Inflammatory macrophage (primary cell): ENCODE data around the gene IFNAR1.
"Not testable (repeated sequence)": the region's sequence is repeated elsewhere in the genome, so short reads cannot be mapped to it uniquely, and the experiment has no call there.

Experiments
- DNase-seq, 2 donors: peaks; one replicate each; pipeline ENCODE4 v3.0.0-alpha.2; 2020 to 2022

Gene IFNAR1

DNA sequence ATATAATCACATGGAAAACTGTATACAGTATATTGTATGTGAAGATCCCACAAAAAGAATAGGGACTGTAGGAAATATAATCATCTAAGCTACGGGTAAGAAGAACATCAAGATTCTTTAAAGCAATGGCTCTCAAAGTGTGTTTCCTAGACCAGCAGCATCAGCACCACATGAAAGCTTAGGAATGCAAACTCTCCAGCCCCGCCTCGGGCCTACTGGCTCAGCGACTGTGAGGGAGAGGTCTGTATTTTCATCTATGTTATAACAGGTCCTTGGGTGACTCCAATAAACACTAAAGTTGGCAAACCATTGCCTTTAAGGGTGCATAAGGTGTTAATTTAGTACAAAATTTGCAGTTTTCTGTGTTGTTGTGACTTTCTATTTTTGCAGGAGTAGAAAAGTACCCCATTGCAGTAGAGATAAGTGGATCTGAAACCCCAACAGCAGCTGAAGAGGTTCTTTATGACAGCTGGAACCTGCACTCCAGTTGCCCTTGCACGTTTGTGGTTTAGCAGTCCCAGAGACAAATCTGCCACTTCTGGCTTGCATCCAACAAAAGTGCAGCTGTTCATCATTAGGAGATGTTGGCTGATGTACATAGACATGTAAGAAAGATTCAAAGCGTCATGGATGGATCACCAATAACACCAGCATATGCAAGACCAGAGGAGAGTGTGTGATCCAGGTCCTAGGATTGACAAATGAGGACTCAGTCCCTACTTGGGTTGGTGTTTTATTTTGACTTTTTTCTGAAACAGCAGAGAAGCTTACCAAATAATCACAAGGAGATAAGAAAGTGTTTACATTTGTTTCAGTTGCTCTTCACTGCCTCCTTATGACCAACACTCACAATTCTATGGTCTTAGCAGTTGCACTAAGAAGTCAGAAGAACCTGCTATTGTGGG, 15.9 kb upstream of the IFNAR1 start:
- DNase-seq: no peak

DNA sequence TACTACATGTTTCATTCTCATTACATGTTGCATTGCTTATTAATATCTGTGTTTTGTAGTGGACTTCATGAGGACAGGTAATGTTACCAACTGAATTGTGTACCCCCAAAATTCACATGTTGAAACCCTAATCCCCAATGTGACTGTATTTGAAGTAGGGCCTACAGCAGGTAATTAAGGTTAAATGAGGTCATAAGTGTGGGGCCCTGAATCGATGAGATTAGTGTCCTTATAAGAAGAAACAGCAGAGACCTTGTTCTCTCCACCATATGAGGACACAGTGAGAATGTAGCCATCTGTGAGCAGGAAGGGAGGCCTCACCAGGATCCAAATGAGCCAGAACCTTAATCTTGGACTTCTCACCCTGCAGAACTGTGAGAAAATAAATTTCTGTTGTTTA, 15.0 kb upstream of the IFNAR1 start:
- DNase-seq: no peak

DNA sequence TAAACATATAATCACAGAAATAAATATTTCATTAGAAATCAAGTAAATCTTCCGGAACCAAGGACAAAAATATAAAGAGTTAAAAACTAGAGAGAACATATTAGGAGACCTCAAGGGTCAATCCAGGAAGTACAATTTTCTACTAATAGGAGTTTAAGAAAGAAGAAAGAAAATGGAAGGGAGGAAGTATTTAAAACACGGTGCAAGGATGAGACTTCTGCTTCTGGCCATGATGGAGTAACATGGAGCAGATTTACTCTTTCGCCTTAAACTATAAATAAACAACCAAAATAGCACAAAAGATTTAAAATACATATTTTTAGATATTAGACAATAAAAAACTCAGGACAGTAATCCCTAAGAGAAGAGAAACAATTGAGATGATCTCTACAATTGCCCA, 12.6 kb upstream of the IFNAR1 start:
- peak in 1 of 2 donors; percentile 35 for DNase-seq

DNA sequence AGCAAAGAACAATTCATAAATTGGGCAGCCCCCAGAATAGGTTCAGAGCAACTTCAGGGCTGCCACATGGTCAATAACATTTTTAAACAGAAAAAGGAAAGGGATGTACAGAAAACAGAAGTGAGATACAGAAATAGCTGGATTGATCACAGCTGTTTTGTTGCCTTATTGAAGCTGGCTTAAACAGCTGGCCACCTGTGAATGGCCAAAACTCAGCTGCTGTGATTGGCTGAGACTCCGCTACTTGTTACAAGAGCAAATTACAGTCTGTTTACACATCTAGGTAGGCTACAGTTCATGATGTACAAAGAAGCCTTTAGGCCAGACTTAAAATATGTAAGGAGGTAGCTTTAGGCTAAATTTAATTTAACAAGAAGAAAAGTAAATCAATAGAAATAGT, 11.6 kb upstream of the IFNAR1 start:
- DNase-seq: no peak

DNA sequence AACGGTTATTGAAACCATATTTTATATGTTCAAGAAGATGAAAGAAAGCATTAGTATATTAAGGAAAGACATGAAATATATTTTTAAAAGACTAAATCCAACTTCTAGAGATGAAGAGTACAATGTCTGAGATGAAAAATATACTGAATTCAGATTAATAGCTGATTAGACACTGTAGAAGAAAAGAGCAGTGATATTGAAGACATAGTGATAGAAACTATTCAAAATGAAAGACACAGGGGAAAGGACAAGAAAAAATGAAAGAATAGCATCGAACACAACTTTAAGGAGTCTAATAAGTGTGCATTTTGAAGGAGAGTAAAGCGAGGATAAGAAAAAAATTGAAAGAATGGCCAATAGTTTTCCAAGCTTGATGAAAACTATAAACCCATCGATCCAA, 11.2 kb upstream of the IFNAR1 start:
- DNase-seq: no peak

DNA sequence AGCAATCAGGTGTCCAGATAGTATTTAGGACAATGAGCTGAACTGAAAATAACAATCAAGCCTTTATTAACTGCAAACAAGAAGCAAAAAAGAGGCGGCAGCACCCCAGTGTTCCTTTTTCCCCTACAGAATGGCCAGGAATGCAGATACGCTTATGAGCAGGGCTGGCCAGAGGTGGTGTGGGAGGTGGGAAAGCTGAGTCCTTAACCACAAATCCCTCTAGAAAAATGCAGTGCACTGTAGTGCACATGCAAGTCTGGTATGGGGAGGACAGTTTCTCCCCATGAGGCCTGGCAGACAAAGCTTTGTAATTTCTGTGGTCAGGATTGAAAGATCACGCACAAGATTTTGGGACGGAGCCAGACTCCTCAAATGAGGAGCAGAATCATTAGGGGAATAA, 10.7 kb upstream of the IFNAR1 start:
- peak in 1 of 2 donors; percentile 54 for DNase-seq

DNA sequence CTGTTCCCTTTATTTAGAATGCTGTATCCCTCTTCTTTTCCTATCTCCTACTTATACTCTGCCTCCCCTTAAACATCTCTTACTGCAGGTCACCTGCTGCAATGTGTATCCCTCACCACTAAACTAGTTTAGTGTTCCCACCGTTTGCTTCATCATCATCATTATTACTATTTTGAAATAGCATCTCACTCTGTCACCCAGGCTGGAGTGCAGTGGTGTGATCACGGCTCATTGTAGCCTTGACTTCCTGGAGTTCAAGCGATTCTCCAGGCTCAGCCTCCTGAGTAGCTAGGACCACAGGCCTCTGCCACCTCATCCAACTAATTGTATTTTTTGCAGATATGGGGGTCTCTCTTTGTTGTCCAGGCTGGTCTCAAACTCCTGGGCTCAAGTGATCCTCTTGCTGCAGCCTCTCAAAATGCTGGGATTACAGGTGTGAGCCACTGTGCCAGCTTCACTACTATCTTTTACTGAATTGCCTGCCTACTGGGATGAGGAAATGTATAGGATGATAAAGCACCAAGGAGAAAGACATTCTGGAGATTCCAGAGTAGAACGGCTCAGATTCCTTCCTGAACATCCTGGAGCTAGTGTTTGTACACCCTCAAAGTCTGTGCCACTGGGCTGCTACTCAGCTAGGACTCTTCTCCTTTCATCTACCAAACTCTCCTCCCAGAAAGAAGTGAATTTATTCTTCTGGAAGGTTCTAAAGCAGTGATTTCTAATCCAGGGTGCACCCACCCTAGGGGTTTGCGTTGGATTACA, 8.6 kb upstream of the IFNAR1 start:
- DNase-seq: peak; percentile 37 to 45

DNA sequence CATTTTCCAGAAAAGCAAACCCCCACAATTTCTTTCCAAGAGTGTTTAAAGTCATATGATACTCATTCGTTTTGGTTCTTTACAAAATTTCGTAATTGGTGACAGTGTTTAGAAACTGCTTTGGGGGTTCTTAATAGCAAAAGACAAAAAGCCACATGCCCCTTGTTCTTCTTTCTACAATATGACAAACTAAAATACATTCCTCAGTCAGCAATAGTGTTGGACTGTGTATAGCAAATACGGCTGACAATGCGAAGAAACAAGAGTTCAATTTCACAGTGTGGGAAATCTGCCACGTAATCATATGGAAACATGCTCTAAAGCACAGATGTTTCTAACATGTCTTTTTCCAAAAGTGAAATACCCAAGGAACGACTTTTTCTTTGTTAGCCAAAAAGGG, 7.6 kb upstream of the IFNAR1 start:
- DNase-seq: peak; percentile 80 to 93

DNA sequence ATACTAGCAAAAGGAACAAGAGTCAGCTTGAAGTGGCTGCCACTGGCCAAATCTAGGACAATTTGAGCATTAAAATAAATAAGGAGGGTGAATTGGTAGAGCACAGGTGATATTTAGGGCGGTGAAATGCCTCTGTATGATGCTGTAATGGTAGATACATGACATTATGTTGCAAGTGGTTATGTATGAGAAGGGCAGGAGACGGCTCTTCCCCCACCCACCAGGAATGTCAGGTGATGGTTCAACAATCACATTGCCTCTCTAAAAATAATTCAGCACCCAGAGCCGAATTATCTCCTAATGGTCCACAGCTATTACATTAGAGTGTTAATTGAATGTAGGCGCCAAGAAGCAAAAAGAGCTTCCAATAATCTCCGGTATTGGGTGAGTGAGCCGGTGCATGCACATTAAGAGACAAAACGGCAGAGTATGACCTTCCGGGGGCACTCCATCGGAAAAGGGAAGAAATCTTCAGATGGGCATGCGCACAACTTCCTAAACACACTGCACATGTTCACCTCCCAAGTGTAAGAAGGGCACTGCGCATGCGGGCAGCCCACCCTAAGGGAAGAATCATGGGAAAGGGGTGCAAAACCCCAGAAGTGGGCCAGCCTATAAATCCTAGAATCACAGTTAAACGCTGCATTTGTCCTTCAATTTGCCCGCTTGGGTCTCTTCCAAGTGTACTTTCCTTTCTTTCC, 6.8 kb upstream of the IFNAR1 start:
- peak; percentile 39 to 72 for DNase-seq

DNA sequence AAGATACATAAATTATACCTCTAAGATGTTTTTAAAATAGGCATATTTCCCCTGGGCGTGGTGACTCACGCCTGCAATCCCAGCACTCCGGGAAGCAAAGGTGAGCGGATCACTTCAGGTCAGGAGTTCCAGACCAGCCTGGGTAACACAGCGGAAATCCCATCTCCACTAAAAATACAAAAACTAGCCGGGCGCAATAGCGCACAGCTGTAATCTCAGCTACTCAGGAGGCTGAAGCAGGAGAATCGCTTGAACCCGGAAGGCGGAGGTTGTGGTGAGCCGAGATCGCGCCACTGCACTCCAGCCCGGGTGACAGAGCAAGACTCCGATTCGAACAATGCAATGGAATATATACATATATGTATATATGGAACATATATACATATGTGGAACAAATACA, 3.8 kb upstream of the IFNAR1 start:
- DNase-seq: not testable (repeated sequence)

DNA sequence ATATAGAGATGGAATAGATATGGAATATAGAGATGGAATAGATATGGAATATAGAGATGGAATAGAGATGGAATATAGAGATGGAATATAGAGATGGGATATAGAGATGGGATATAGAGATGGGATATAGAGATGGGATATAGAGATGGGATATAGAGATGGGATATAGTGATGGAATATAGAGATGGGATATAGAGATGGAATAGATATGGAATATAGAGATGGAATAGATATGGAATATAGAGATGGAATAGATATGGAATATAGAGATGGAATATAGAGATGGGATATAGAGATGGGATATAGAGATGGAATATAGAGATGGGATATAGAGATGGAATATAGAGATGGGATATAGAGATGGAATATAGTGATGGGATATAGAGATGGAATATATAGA, 1.2 kb upstream of the IFNAR1 start:
- not testable (repeated sequence) for DNase-seq

DNA sequence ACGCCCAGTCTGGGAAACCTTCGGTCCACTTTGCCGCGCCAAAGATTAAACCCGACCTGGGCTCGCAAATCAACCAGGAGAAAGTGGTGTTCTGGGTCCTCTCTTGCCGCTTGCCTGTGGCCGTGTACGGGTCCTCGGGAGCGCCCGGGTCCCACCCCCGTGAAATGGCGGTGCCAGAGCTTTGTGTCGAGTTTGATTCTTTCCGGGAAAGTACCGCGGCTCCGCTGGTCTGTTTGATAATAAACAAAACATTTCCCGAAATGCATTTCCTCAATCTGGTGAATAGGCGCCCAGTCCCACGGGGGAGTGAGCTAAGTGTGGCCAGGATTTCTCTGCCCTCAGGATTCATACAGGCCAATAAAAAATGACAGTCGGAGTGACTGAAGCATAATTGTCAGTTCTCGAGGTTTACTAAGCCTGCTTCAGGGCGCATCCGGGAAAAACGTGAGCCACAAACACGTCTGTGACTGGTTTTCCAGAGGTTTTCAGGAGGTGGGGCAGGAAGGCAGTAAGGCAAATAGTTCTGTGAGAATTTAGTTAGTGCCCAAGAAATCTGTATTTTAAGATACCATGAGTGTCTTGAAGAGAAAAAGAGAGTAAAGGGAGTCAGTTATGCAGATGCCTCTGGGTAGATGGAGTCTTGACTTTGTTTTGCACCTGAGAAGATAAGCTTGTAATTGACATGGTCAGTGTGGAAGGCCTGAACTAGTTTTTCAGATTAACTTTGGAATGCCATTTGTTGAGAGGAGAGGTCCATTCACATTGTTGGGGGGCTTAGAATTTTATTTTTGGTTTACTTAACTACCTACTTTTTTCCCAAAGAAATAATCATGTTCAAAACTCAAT, 675 bp downstream of the IFNAR1 start:
- peak; percentile 87 to 91 for DNase-seq

DNA sequence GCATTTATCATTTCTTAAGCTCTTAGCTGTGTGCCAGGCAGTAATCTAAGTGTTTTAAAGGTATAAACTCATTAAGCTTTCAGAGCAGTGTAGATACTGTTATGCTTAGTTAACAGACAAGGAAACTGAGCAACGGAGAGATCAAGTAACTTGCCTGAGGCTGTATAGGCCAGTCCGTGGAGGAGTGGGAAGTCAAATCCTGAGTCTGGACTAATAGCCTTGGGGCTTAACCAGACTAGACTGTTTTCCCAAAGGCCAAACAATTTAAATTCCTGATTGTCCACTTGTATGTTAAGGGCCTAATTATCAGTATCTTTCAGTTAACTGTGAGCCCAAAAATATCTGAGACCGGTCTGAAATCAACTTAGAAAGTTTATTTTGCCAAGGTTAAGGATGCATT, 2.6 kb downstream of the IFNAR1 start:
- no peak for DNase-seq

DNA sequence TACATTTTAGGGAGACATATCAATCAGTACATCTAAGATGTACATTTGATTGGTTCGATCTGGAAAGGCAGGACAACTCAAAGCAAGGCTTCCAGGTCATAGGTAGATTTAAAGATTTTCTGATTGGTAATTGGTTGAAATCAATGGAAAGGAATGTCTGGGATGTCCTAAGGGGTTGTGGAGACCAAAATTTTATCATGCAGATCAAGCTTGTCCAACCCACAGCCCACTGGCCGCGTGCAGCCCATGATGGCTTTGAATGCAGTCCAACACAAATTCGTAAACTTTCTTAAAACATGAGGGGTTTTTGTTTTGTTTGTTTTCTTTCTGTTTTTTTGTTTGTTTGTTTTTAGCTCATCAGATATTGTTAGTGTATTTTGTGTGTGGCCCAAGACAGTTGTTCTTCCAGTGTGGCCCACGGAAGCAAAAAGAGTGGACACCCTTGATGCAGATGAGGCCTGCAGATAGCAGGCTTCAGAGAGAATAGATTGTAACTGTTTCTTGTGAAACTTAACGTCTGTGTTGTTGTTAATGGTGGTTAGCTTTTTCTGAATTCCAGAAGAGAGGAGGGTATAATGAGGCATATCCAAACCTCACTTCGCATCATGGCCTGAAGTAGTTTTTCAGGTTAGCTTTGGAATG, 3.1 kb downstream of the IFNAR1 start:
- no peak for DNase-seq

DNA sequence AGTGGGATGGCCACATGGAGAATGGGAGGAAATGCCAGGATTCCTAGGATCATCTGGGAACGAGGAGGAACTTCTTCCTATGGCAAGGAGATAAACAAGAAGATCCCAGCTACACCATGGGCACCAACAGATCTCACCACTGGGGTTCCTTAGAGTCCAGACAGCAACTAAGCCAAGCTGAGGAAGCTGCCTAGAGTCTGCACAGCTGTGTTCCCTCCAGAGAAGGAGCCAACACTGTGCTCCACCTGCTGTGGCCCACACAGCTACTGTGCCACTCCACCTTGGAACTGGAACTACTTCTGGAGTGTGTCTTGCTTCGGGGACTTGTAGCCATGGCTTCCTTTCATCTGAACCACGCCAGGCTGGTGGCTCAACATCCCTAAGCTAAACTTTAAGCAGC, 6.0 kb downstream of the IFNAR1 start:
- no peak for DNase-seq

DNA sequence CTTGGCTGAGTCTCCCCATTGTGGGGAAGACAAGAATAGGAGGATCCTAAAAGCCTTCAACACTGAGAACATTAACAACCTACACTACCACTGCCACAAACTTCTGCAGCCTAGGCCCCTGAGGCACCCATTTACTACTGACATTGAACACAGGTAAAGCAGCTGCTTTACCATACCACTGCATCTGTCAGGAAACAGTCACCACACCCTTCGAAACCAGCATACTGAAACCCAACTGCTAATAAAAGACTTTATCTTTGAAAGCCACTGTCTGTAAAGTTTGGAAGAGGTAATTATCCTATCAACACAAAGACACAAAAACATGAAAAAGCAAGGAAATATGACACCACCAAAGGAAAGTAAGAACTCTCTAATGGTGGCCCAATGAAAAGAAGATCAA, 7.4 kb downstream of the IFNAR1 start:
- DNase-seq: no peak

DNA sequence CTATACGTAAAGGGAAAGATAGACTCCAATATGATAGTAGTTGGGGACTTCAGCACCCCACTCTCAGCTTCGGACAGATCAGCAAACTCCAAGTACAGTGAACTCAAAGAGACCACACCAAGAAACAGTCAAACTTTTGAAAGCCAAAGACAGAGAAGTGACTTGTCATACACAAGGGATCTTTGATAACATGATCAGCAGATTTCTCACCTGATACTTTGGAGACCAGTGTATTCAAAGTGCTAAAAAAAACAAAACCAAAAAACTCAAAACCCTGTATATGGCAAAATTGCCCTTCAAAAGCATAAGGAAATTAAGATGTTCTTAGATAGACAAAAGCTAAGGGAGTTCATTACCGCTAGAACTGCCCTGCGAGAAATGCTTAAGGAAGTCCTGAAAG, 9.4 kb downstream of the IFNAR1 start:
- DNase-seq: no peak

DNA sequence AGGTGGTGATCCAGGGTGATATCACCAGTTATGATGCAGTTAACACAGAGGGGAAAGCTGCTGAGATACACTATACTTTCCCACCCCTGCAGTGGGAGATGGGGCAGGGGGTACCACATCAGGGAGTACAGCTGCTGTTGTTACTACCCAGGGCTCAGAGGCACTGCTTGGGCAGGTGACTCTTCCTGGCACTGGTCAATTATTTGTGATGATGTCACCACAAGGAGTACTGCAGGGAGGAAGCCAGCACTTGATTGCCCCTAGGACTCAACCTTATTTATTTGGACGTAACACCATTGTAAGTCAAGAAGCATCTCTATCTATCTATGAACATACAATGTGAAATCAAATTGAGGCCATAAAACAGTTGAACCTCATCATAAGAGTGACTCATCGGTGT, 10.1 kb downstream of the IFNAR1 start:
- no peak for DNase-seq

DNA sequence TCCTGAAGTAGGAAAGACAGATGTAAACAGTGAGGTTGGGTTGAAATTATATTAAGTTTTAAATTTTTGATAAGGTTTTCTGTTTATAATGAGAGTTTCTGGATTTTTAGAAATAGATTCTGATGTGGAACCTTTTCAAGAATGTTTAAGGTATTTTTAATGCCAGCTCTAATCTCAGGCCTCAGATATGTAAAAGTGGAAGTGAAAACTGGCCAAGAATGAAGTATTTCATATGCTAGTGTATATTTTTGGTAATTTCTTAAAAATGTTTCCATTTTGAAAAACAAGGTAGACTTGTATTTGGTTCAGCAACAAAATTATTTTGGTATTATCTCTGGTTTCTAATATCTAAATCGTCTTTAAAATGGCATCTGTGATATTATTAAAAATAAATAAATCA, 14.4 kb downstream of the IFNAR1 start:
- no peak for DNase-seq

DNA sequence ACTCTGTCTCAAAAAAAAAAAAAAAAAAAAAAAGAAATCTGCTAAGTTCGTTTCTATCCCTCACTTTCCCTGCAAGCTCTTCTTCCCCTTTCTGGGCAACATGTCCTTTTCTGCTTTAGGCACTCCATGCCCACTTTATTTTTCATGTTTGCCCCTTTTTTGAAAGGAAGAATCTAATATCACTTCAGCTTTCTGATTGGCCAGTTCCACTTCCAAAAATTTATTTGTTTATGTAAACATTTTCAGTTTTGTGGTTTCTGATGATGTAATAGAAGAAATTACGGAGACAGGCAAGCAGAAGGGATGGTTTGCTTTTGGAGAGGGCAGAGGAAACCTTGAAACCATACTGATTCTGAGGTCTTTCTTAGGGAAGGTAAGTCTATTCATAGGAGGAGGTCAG, 15.1 kb downstream of the IFNAR1 start:
- peak; percentile 34 to 56 for DNase-seq

DNA sequence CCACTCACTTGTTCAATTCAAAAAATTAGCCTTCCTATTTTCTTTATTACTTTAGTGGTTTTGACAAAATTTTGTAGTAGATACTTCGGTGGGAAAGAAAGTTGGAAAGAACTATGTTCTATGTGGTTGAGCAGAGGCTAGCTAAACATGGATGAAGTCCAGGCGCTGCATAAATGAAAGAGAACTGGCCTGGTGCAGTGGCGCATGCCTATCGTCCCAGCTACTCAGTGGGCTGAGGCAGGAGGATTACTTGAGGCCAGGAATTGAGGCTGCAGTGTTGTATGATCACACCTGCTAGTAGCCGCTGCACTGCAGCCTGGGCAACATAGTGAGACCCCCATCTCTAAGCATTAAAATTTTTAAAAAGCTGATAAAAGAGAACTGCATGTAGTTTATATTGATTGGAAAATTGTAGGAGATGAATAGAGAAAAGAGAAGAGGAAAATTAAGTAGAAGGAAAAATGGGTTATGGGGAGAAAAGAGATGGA, 21.0 kb downstream of the IFNAR1 start:
- DNase-seq: no peak

DNA sequence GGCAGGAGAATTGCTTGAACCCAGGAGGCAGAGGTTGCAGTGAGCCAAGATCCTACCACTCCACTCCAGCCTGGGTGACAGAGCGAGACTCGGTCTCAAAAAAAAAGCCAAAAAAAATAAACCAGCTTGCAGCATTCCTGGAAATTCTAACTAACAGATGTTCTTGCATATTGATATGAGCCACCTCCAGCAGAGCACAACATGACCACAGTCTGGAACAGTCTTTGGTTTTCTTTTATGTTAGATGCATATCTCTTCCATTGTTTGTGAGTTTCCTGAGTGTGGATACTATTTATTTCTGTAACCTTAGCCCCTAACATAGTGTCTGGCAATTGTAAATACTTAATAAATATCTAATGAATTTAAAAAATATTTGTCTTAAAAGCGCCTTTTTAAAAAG, 23.9 kb downstream of the IFNAR1 start:
- DNase-seq: no peak
